Effector CD4-positive, alpha-beta T cell (primary cell): Measurements from ENCODE around the gene MIEN1.
"Not testable (repeated sequence)": the region's sequence is repeated elsewhere in the genome, so short reads cannot be mapped to it uniquely, and the experiment has no call there.

Experiments used
- DNase-seq: peaks from one replicate; pipeline ENCODE4 v3.0.0-alpha.2; 2020

MIEN1 gene

GRCh38 chr17:39738983-39739884 is 8.9 kb upstream of the MIEN1 start:
- no peak for DNase-seq

- peak; percentile 43 for DNase-seq
Measured at GRCh38 chr17:39738568-39738901, 8.2 kb upstream of the MIEN1 start.

GRCh38 chr17:39737760-39738567 is 7.6 kb upstream of the MIEN1 start, which contains the start of gene GRB7:
TSS of gene GRB7 (plus strand) at chr17:39737938. CDS start at chr17:39742302, 4,364 bp downstream.
- DNase-seq: no peak

- DNase-seq: no peak
Measured at GRCh38 chr17:39737206-39737759, 7.0 kb upstream of the MIEN1 start.

GRCh38 chr17:39736319-39737165 is 6.2 kb upstream of the MIEN1 start:
- no peak for DNase-seq

GRCh38 chr17:39735882-39736281 is 5.5 kb upstream of the MIEN1 start:
- no peak for DNase-seq

GRCh38 chr17:39732586-39732985 is 2.3 kb upstream of the MIEN1 start:
- no peak for DNase-seq

GRCh38 chr17:39729280-39729851 is 966 bp downstream of the MIEN1 start:
- no peak for DNase-seq

- no peak for DNase-seq
Measured at GRCh38 chr17:39727556-39727955, 2.8 kb downstream of the MIEN1 start.

GRCh38 chr17:39726617-39727016 is 3.7 kb downstream of the MIEN1 start:
- DNase-seq: no peak

- not testable (repeated sequence) for DNase-seq
Measured at GRCh38 chr17:39725923-39726322, 4.4 kb downstream of the MIEN1 start.

- no peak for DNase-seq
Measured at GRCh38 chr17:39724731-39725130, 5.6 kb downstream of the MIEN1 start.

- no peak for DNase-seq
Measured at GRCh38 chr17:39722965-39723848, 7.1 kb downstream of the MIEN1 start.

GRCh38 chr17:39722104-39722503 is 8.2 kb downstream of the MIEN1 start:
- DNase-seq: no peak

- no peak for DNase-seq
Measured at GRCh38 chr17:39719563-39720355, 10.6 kb downstream of the MIEN1 start.

GRCh38 chr17:39717660-39718059 is 12.7 kb downstream of the MIEN1 start:
- no peak for DNase-seq

- no peak for DNase-seq
Measured at GRCh38 chr17:39716879-39717536, 13.3 kb downstream of the MIEN1 start.

- no peak for DNase-seq
Measured at GRCh38 chr17:39716073-39716818, 14.1 kb downstream of the MIEN1 start.
